ENCODE results near the gene GATA6.

DNA sequence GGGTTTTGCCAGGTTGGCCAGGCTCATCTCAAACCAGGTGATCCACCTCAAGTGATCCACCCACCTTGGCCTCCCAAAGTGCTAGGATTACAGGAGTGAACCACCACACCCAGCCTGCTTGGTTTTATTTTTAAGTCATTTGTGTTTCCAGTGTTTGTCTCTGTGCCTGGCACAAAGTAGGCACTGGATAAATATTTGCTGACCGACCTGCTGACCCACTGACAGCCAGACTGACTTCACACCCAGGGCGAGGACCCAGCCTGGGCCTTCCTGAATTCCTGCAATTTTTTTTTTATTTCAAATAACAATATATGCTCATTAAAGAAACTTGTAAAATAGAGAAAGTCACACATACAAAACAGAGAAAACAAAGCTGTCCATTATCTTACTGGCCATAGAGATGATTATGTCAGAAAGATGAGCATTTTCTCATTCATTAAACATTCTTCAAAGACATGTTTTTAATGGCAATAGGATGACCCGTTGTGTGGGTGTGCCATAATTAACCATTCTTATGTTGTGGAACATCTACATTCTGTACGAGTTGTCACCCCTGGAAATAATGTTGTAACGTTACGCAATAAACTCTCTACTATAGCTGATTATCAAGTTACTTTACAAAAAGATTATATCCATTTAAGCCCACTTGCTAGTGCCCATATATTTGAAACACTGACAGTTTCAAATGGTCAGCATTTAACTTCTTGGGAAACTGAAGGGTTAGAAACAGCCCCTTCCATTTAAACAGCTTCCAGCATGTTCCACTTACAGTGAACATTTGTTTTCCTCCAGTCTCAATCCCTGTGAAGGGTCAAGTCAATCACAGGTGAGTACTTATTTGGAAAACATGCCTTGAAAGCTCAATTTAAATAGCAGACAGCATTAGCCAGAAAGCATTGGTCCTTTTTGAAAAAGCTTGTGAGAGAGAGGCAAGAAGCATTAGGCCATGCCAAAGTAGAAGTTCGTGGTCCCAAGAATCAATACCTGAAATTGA, 25.7 kb upstream of the GATA6 start:
- TF ChIP-seq EP300 (IDR thresholded peaks at IDR 0.05; ENCODE audit: borderline replicate concordance in 1 of 2, control insufficient read depth in 1 of 2, low read depth in 2 of 2, low read length in 2 of 2) (no peak), YY1 (IDR thresholded peaks at IDR 0.05; ENCODE audit: low read depth, low read length) (no peak)
- TF ChIP-seq, protein P1, sequence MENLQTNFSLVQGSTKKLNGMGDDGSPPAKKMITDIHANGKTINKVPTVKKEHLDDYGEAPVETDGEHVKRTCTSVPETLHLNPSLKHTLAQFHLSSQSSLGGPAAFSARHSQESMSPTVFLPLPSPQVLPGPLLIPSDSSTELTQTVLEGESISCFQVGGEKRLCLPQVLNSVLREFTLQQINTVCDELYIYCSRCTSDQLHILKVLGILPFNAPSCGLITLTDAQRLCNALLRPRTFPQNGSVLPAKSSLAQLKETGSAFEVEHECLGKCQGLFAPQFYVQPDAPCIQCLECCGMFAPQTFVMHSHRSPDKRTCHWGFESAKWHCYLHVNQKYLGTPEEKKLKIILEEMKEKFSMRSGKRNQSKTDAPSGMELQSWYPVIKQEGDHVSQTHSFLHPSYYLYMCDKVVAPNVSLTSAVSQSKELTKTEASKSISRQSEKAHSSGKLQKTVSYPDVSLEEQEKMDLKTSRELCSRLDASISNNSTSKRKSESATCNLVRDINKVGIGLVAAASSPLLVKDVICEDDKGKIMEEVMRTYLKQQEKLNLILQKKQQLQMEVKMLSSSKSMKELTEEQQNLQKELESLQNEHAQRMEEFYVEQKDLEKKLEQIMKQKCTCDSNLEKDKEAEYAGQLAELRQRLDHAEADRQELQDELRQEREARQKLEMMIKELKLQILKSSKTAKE (IDR thresholded peaks at IDR 0.05; ENCODE audit: low read depth, poor library complexity, severe bottlenecking), result no peak

Measured in GM12878 (cell line).